Fibroblast of the aortic adventitia (primary cell): ENCODE results near the gene CCM2. TPM values are rescaled to one million over a fixed set of nuclear protein-coding genes. Genes with fewer than 3 reads are reported as not detected.

Experiments used
- DNase-seq: peaks from one replicate; pipeline ENCODE4 v3.0.0-alpha.2; 2010; ENCODE audit warnings: low read depth
- H3K4me3 ChIP-seq: 2 replicates; pipeline ENCODE4 v1.5.1; 2011; ENCODE audit warnings: low read depth, mild to moderate bottlenecking, control low read depth, low read length, moderate library complexity
- total RNA-seq: library from RNA; depleted of rRNA; stranded (reverse); fragments of >200 nt; gene quantifications from 2 replicates; pipeline ENCODE4 v1.2.3, GENCODE V29; 2012; ENCODE audit warnings: low replicate concordance
- TF ChIP-seq, protein P1 (sequence below): IDR thresholded peaks from 2 replicates; pipeline ENCODE4 v1.5.1; 2011; ENCODE audit warnings: mild to moderate bottlenecking, low read length, control low read depth, inconsistent platforms; ENCODE audit not compliant: insufficient read depth

CCM2 gene
- total RNA-seq, 1 donor: 42.9 TPM

DNA sequence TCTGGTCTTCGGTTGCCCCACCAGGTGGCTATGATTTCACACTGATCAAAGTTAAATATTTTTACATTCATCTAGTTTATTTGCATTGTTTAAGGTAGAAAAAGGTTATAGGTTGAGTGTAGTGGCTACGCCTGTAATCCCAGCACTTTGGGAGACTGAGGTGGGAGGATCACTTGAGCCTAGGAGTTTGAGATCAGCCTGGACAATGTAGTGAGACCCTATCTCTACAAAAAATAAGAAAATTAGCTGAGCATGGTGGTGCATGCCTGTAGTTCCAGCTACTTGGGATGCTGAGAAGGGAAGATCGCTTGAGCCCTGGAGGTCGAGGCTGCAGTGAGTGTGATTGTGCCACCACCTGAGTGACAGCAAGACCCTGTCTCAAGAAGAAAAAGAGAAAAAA lies 3.8 kb downstream of the CCM2 start:
- TF ChIP-seq, protein P1, sequence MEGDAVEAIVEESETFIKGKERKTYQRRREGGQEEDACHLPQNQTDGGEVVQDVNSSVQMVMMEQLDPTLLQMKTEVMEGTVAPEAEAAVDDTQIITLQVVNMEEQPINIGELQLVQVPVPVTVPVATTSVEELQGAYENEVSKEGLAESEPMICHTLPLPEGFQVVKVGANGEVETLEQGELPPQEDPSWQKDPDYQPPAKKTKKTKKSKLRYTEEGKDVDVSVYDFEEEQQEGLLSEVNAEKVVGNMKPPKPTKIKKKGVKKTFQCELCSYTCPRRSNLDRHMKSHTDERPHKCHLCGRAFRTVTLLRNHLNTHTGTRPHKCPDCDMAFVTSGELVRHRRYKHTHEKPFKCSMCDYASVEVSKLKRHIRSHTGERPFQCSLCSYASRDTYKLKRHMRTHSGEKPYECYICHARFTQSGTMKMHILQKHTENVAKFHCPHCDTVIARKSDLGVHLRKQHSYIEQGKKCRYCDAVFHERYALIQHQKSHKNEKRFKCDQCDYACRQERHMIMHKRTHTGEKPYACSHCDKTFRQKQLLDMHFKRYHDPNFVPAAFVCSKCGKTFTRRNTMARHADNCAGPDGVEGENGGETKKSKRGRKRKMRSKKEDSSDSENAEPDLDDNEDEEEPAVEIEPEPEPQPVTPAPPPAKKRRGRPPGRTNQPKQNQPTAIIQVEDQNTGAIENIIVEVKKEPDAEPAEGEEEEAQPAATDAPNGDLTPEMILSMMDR: no peak
- H3K4me3 ChIP-seq: no peak overlapping the region

GRCh38 chr7:45007106-45007505 lies 7.1 kb downstream of the CCM2 start:
- DNase-seq: no peak
- TF ChIP-seq, protein P1: no peak
- no peak overlapping the region for H3K4me3 ChIP-seq

More for the DNA sequence above, 3.8 kb downstream of the CCM2 start:
- DNase-seq: no peak

DNA sequence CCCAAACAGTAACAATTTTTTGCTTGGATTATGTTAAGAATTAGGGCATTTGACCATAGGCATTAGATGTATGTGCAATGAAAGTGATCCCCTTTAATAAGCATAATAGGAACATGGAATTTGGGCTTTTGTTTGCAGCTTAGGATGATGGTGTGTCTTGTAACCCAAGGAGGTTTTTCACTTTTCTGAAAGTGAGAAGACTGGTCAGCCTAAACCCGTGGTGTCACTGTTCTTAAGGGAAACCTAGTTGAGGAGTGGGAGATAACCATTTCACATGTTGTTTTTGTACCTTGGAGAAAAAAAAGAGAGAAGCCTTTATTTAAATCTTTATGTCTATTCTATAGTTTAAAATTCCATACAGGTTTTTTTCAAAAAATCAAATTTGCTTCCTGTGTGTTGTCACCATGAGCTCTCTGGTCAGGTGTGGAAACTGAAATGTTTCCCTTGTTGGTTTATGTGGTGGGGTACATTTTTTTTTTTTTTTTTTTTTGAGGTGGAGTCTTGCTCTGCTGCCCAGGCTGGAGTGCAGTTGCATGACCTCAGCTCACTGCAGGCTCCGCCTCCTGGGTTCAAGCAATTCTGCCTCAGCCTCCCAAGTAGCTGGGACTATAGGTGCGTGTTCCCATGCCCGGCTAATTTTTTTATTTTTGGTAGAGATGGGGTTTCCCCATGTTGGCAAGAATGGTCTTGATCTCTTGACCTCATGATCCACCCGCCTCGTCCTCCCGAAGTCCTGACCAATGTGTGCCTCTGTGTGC lies 7.7 kb downstream of the CCM2 start:
- no peak overlapping the region for H3K4me3 ChIP-seq
- TF ChIP-seq, protein P1: no peak
- DNase-seq: no peak

- DNase-seq: no peak
- TF ChIP-seq, protein P1: no peak
- H3K4me3 ChIP-seq: no peak overlapping the region
These were observed 13.5 kb downstream of the CCM2 start for GRCh38 chr7:45013465-45013967.

DNA sequence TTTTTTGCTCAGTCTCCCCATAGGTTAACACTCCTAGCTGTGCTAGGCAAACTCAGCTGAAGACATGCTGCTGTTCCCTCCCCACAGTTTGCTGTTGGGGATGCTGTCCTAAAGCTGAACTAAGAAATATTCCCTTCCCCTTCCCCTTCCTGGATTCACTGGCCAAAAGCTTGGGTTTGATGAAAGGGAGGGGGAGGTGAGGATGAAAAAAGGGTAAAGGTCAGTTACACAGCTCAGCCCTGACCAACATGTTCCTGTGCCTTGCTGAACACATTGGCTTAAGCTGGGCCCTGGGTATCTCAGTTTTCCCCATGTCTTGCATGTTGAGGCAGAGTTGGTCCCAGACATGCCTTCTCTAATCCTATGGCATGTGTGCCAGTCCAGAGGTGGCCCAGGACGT lies 15.3 kb downstream of the CCM2 start:
- TF ChIP-seq, protein P1: no peak
- DNase-seq: no peak
- no peak overlapping the region for H3K4me3 ChIP-seq

GRCh38 chr7:45017253-45017652 lies 17.3 kb downstream of the CCM2 start:
- no peak for DNase-seq
- no peak overlapping the region for H3K4me3 ChIP-seq
- TF ChIP-seq, protein P1: no peak
